IPS-18c (cell line): ENCODE data around the gene KLF13.

Source experiments
- H3K4me3 ChIP-seq: 2 replicates; pipeline ENCODE4 v1.7.0; 2013; ENCODE audit warnings: low read depth, mild to moderate bottlenecking, low read length, moderate library complexity; ENCODE audit not compliant: insufficient read depth
- H3K9me3 ChIP-seq: one replicate; pipeline ENCODE4 v1.6.1; 2013; ENCODE audit warnings: mild to moderate bottlenecking, low read length, moderate library complexity; ENCODE audit not compliant: control insufficient read depth, insufficient read depth

KLF13 gene

DNA sequence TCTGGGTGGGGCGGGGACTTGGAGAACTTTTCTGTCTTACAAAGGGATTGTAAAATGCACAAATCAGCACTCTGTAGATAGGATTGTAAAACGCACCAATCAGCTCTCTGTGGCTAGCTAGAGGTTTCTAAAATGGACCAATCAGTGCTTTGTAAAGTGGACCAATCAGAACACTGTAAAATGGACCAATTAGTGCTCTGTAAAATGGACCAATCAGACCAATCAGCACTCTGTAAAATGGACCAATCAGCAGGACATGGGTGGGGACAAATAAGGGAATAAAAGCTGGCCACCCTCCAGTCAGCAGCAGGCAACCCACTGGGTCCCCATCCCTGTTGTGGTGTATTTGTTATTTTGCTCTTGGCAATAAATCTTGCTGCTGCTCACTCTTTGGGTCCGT lies 77.7 kb downstream of the KLF13 start:
- Histone ChIP-seq H3K9me3 (no peaks in the 10 kb centered on the region), H3K4me3 (no peak overlapping the region)

DNA sequence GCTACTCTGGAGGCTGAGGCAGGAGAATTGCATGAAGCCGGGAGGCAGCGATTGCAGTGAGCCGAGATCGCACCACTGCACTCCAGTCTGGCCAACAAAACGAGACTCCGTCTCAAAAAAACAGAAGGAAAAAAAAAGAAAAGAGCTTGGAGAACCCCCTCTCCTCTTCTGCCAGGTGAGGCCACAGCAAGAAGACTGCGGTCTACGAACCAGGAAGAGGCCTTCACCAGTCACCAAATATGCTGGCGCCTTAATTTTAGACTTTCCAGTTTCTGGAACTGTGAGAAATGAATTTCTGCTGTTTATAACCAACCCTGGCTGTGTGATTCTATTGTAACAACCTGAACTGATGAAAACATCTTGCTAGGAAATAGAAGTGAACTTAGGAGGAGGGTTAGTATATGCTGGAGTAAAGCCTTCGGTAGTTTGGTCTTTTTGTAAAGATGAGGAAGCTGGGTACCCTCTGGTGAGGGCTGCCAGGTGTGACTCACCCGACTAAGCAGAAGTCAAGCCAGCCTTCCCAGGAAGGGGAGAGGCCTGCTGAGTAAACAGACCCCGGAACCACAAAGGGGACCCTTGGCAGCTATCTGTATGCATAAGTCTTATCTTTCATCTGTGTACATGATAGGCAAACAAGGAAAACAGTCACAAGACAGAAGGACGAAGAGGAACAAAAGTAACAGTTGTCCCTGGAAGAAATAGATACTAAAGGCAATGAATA lies 78.7 kb downstream of the KLF13 start:
- no peak overlapping the region for H3K4me3 ChIP-seq
- H3K9me3 ChIP-seq = no peaks in the 10 kb centered on the region

DNA sequence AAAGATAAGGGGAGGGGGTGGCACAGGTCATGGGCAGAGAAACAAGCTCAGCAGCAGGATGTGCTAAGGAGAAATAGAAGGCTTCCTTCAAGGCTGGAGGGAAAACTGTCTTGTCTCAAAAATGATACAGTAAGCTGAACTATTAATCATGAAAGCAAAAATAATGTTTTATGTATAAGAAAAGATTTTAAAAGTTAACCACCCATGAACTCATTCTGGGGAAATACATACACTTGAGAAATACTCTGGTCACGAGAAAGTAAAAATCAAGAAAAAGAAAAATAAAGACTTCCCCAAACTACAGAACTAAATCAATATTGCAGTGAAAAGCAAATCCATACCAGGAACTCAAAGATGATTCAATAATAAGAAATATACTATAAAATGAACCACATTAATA lies 80.7 kb downstream of the KLF13 start:
- H3K9me3 ChIP-seq = no peaks in the 10 kb centered on the region
- H3K4me3 ChIP-seq = no peak overlapping the region

- Histone ChIP-seq H3K9me3 (no peaks in the 10 kb centered on the region), H3K4me3 (no peak overlapping the region)
These were observed 81.2 kb downstream of the KLF13 start for GRCh38 chr15:31407851-31408250.

DNA sequence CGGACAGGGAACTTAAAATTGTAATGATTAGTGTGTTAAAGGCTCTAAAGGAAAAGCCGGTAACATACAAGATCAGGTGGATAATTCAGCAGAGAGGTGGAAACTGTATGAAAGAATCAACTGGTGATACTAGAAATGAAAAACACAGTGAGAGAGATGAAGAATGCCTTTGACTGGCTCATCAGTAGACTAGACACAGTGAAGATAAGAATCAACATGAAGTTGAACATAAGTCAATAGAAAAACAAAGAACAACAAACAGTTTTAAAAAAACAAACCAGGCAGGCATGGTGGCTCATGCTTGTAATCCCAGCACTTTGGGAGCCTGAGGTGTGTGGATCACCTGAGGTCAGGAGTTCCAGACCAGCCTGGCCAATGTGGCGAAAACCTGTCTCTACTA lies 82.1 kb downstream of the KLF13 start:
- H3K4me3 ChIP-seq = no peak overlapping the region
- H3K9me3 ChIP-seq = no peaks in the 10 kb centered on the region

- Histone ChIP-seq H3K9me3 (no peaks in the 10 kb centered on the region), H3K4me3 (no peak overlapping the region)
These were observed 82.5 kb downstream of the KLF13 start for GRCh38 chr15:31409171-31409570.

- no peaks in the 10 kb centered on the region for H3K9me3 ChIP-seq
- no peak overlapping the region for H3K4me3 ChIP-seq
These were observed 86.2 kb downstream of the KLF13 start for GRCh38 chr15:31412824-31413223.

DNA sequence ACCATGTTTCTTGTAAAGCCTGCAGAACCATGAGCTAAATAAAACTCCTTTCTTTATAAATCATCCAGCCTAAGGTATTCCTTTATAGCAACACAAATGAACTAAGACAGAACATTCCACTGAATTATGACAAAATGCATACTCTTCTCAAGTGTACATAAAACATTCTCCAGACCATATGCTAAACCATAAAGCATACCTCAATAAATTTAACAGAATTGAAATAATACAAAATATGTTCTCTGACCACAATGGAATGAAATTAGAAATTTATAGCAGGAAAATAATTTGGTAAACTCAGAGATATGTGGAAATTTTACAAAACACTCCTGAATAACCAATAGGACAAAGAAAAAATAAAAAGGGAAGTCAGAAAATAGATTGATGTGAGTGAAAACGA lies 88.6 kb downstream of the KLF13 start:
- Histone ChIP-seq H3K9me3 (no peaks in the 10 kb centered on the region), H3K4me3 (no peak overlapping the region)

DNA sequence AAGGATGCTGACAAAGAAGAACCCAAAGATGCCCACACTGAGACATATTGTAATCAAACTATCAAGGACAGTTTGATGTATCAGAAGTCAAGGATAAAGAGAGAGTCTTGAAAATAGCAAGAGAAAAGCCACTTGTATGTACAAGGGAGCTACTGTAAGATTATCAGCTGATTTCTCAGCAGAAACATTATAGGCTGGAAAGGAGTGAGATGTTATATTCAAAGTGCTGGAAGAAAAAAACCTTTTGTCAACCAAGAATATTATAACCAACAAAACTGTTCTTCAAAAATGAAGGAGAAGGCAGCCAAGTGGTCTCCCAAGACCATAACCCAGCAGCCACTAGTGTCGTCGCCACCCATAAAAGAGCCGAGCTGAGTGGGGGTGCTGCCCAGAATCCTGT lies 93.2 kb downstream of the KLF13 start:
- H3K9me3 ChIP-seq = no peaks in the 10 kb centered on the region
- no peak overlapping the region for H3K4me3 ChIP-seq

- H3K9me3 ChIP-seq = no peaks in the 10 kb centered on the region
- H3K4me3 ChIP-seq = no peak overlapping the region
These were observed 100.8 kb downstream of the KLF13 start for GRCh38 chr15:31427411-31427810.
